ENCODE results near the gene TLR4. TPM values are rescaled to one million over a fixed set of nuclear protein-coding genes. Genes with fewer than 3 reads are reported as not detected.
A peak's percentile ranks its signal among the peaks of the same experiment; 100 is the strongest.

The TLR4 gene
- polyA plus RNA-seq, 6 donors from 2014 or later, result 0.68 to 3.3 (median 1.8) TPM

- no peak for DNase-seq
- ATAC-seq (ENCODE audit: low read depth in 2 of 2), result no peak
- Mint-ChIP-seq H3K4me3 (peak overlapping the region in 1 of 8 donors; percentile 4), H3K4me1 (peaks cover 21 to 33% (median 30%) of the 10 kb centered on the region in 3 donors), H3K36me3 (no peaks in the 10 kb centered on the region), H3K9me3 (no peaks in the 10 kb centered on the region), H3K27ac (no peak overlapping the region), H3K27me3 (peaks cover 0 to 30% (median 27%) of the 10 kb centered on the region in 3 donors)
Measured at GRCh38 chr9:117719161-117719920, 15.1 kb downstream of the TLR4 start.

DNA sequence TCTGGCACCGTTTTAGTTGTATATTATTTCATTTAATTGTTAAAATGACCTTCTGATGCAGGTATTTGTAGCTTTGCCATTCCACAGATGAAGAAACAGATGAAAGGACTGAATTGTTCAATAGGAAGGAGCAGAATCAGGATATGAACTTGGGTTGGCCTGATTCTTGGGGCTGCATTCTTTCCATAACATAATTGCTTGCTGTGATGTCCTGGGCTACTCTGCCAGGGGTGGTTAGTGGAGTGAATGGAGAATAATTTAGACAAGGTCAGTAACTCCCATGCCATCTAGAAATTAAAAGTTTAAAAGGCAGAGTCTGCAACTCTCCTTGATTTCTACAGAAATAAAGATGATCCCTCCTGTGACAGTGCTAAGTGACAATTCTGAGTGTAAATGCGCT is 15.9 kb downstream of the TLR4 start:
- no peaks in the 10 kb centered on the region for H3K36me3 Mint-ChIP-seq
- no peak overlapping the region for H3K4me3 Mint-ChIP-seq
- peaks cover 0 to 33% (median 27%) of the 10 kb centered on the region in 3 donors for H3K27me3 Mint-ChIP-seq
- H3K4me1 Mint-ChIP-seq, result peaks cover 23 to 36% (median 32%) of the 10 kb centered on the region in 3 donors
- ATAC-seq (ENCODE audit: low read depth in 2 of 2), result no peak
- no peak for DNase-seq
- H3K9me3 Mint-ChIP-seq, result no peaks in the 10 kb centered on the region
- H3K27ac Mint-ChIP-seq, result no peak overlapping the region

GRCh38 chr9:117720555-117720954 is 16.4 kb downstream of the TLR4 start:
- no peak for DNase-seq
- ATAC-seq (ENCODE audit: low read depth in 2 of 2), result no peak
- no peak overlapping the region for H3K4me3 Mint-ChIP-seq
- H3K9me3 Mint-ChIP-seq, result no peaks in the 10 kb centered on the region
- H3K36me3 Mint-ChIP-seq, result no peaks in the 10 kb centered on the region
- no peak overlapping the region for H3K27ac Mint-ChIP-seq
- peaks cover 0 to 30% (median 27%) of the 10 kb centered on the region in 3 donors for H3K27me3 Mint-ChIP-seq
- H3K4me1 Mint-ChIP-seq, result peaks cover 23 to 36% (median 32%) of the 10 kb centered on the region in 3 donors

DNA sequence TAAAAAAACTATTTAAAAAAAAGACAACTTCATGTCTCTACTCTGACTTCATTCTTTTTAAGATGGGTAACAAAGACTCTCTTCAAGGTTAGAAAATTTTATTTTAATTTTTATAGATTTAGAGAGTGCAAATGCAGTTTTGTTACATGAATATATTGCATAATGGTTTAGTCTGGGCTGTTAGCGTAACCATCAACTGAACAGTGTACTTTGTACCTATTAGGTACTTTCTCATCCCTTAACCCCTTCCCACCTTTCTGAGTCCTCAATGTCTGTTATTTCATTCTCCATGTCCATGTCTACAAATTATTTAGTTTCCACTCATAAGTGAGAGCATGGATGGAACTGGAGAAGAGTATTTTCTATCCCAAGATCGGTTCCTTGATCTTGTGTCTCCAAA is 16.8 kb downstream of the TLR4 start:
- Mint-ChIP-seq H3K9me3 (no peaks in the 10 kb centered on the region), H3K4me1 (peaks cover 23 to 36% (median 32%) of the 10 kb centered on the region in 3 donors), H3K27me3 (peaks cover 0 to 31% (median 29%) of the 10 kb centered on the region in 3 donors), H3K4me3 (no peak overlapping the region), H3K27ac (no peak overlapping the region), H3K36me3 (no peaks in the 10 kb centered on the region)
- DNase-seq, result no peak
- no peak for ATAC-seq (ENCODE audit: low read depth in 2 of 2)

- no peaks in the 10 kb centered on the region for H3K9me3 Mint-ChIP-seq
- peaks cover 19 to 31% (median 28%) of the 10 kb centered on the region in 3 donors for H3K4me1 Mint-ChIP-seq
- H3K36me3 Mint-ChIP-seq, result no peaks in the 10 kb centered on the region
- no peak for ATAC-seq (ENCODE audit: low read depth in 2 of 2)
- H3K4me3 Mint-ChIP-seq, result no peak overlapping the region
- DNase-seq, result no peak
- no peak overlapping the region for H3K27ac Mint-ChIP-seq
- H3K27me3 Mint-ChIP-seq, result peaks cover 0 to 37% (median 33%) of the 10 kb centered on the region in 3 donors
Measured at GRCh38 chr9:117722108-117722761, 18.0 kb downstream of the TLR4 start.

DNA sequence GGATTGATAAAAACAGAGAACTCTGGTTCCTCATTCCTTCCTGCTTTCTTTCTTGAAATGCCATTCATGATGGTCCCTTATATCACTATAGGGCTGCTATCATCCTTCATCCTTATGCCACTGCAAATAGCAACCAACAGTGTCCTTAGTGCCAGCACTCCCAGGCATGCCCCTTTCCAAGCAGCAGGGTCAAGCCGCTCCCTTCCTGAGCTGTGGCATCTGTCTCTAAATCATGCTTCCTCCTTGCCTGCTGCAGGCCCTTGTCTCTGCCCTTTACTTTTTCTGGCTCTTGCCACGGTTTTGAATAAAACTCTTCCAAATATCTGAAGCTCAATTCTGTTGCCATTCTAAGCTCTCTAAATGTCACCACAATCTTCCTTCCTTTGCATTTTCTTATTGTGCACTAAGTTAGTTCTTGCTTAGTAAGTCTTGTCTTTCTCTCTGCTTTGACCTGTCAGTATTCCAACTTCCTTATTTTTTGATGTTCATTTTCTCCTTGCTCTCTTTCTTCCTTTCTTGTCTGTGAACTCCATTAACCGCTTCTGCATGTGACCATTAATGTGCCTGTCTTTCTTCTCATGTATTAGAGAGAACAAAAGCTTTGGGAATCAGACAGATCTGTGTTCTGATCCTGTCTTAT is 19.9 kb downstream of the TLR4 start:
- peaks cover 0 to 40% (median 37%) of the 10 kb centered on the region in 3 donors for H3K27me3 Mint-ChIP-seq
- peak overlapping the region in 2 of 6 donors; percentile 7 to 24 for H3K27ac Mint-ChIP-seq
- peaks cover 6 to 12% (median 10%) of the 10 kb centered on the region in 3 donors for H3K4me1 Mint-ChIP-seq
- H3K36me3 Mint-ChIP-seq, result no peaks in the 10 kb centered on the region
- no peak overlapping the region for H3K4me3 Mint-ChIP-seq
- DNase-seq (no peak), ATAC-seq (ENCODE audit: low read depth in 2 of 2) (no peak)
- no peaks in the 10 kb centered on the region for H3K9me3 Mint-ChIP-seq

- Mint-ChIP-seq H3K9me3 (no peaks in the 10 kb centered on the region), H3K27ac (no peak overlapping the region), H3K36me3 (peaks cover 0 to 5% of the 10 kb centered on the region in 2 donors), H3K4me3 (no peak overlapping the region), H3K4me1 (peaks cover 6 to 11% (median 8%) of the 10 kb centered on the region in 3 donors), H3K27me3 (peaks cover 8 to 49% (median 37%) of the 10 kb centered on the region in 3 donors)
- ATAC-seq (ENCODE audit: low read depth in 2 of 2), result no peak
- no peak for DNase-seq
Measured at GRCh38 chr9:117725426-117725887, 21.3 kb downstream of the TLR4 start.

- H3K36me3 Mint-ChIP-seq, result peaks cover 0 to 5% of the 10 kb centered on the region in 2 donors
- DNase-seq (no peak), ATAC-seq (ENCODE audit: low read depth in 2 of 2) (no peak)
- H3K27me3 Mint-ChIP-seq, result peaks cover 21 to 33% (median 32%) of the 10 kb centered on the region in 3 donors
- peaks cover 1 to 3% (median 2%) of the 10 kb centered on the region in 3 donors for H3K4me1 Mint-ChIP-seq
- no peaks in the 10 kb centered on the region for H3K9me3 Mint-ChIP-seq
- no peak overlapping the region for H3K4me3 Mint-ChIP-seq
- no peak overlapping the region for H3K27ac Mint-ChIP-seq
Measured at GRCh38 chr9:117729375-117729774, 25.2 kb downstream of the TLR4 start.

- DNase-seq, result no peak
- no peaks in the 10 kb centered on the region for H3K4me1 Mint-ChIP-seq
- ATAC-seq (ENCODE audit: low read depth in 2 of 2), result no peak
- peaks cover 0 to 5% of the 10 kb centered on the region in 2 donors for H3K36me3 Mint-ChIP-seq
- H3K27me3 Mint-ChIP-seq, result peaks cover 20 to 33% (median 27%) of the 10 kb centered on the region in 3 donors
- H3K9me3 Mint-ChIP-seq, result no peaks in the 10 kb centered on the region
- no peak overlapping the region for H3K27ac Mint-ChIP-seq
- H3K4me3 Mint-ChIP-seq, result no peak overlapping the region
Measured at GRCh38 chr9:117732494-117732893, 28.3 kb downstream of the TLR4 start.

DNA sequence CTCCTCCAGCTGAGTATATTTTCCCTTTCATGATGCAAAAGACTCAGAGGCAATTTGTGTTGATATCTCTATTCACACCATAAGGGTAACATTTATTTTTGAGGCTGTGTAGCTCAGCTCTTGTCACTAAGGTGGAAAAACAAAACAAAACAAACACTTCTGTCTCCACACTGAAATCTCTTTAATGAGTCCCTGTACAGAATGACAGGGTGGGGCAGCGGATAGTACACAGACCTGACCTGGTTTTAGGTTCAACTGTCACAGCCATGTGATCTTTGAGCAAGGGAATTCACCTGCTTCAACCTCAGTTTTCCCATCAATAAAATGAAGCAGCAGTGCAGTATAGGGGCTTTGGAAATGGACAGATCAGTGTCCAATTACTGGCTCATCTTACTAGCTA is 29.3 kb downstream of the TLR4 start:
- ATAC-seq (ENCODE audit: low read depth in 2 of 2), result no peak
- H3K27me3 Mint-ChIP-seq, result peaks cover 15 to 33% (median 23%) of the 10 kb centered on the region in 3 donors

DNA sequence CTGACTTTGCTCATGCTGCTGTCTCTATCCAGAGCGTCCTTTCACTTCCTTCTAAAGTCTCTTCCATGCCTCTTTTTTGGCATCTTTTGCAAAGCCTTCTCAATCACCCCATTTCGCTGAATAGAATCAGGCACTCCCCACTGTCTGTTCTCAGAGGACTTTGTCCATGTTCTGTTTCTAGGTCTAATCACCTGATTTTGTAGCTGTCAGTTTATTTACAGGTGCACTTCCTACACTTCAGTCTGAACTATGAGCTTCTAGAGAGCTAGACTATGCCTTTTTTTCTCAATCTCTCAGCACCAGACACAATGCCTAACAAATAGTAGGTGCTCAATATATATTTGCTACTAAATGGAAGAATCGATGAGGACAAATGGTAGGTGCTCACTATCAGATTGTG is 29.9 kb downstream of the TLR4 start:
- Mint-ChIP-seq H3K27ac (no peak overlapping the region), H3K4me1 (no peaks in the 10 kb centered on the region), H3K36me3 (peaks cover 0 to 5% of the 10 kb centered on the region in 2 donors), H3K9me3 (no peaks in the 10 kb centered on the region), H3K4me3 (no peak overlapping the region), H3K27me3 (peaks cover 15 to 33% (median 23%) of the 10 kb centered on the region in 3 donors)
- no peak for ATAC-seq (ENCODE audit: low read depth in 2 of 2)
- no peak for DNase-seq

More for the DNA sequence above, 29.3 kb downstream of the TLR4 start:
- Mint-ChIP-seq H3K36me3 (peaks cover 0 to 5% of the 10 kb centered on the region in 2 donors), H3K4me3 (no peak overlapping the region), H3K9me3 (no peaks in the 10 kb centered on the region), H3K4me1 (no peaks in the 10 kb centered on the region), H3K27ac (no peak overlapping the region)
- DNase-seq, result no peak

- Mint-ChIP-seq H3K9me3 (no peaks in the 10 kb centered on the region), H3K4me1 (no peaks in the 10 kb centered on the region), H3K27ac (no peak overlapping the region), H3K4me3 (no peak overlapping the region), H3K36me3 (no peaks in the 10 kb centered on the region), H3K27me3 (peaks cover 15 to 32% (median 20%) of the 10 kb centered on the region in 3 donors)
- DNase-seq, result no peak
- no peak for ATAC-seq (ENCODE audit: low read depth in 2 of 2)
Measured at GRCh38 chr9:117734523-117735314, 30.5 kb downstream of the TLR4 start.

DNA sequence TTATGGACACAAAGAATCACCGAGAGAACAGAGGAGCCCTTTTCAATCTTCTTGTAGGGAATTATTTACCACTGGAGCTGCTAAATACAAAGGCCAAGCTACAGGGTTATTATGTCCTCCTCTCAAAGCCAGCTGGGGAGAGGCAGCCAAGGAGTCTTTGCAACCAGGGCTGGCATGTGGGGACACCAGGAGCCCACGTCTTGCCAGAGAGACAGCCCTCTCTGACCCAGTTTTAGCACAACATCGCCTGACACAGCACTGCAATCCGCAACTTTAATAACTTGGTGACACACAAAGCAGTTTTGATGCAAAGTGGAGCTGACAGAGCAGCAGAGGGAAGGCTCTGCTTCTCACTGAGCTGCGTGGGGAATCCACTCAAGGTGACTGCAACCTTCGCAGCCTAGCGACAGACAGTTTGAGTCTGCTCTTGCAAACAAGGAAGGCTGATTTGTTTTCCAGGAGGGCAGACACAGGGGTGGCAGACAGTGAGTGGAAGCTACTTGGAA is 33.6 kb downstream of the TLR4 start:
- Mint-ChIP-seq H3K4me1 (no peaks in the 10 kb centered on the region), H3K4me3 (no peak overlapping the region), H3K36me3 (no peaks in the 10 kb centered on the region), H3K27ac (peak overlapping the region in 1 of 6 donors; percentile 48), H3K9me3 (no peaks in the 10 kb centered on the region), H3K27me3 (peaks cover 24 to 34% (median 30%) of the 10 kb centered on the region in 3 donors)
- no peak for DNase-seq
- no peak for ATAC-seq (ENCODE audit: low read depth in 2 of 2)
